ENCODE data around the gene SDCBP2.

GRCh38 chr20:1333462-1334369 lies 4.8 kb upstream of the SDCBP2 start:
- no peak for TF ChIP-seq POLR2A (IDR thresholded peaks at IDR 0.05; ENCODE audit: low read length)
- TF ChIP-seq GATA1 (IDR thresholded peaks at IDR 0.05; ENCODE audit: low read depth, low read length): no peak
